GM21367 (cell line): ENCODE data around the gene EFCAB9.

Experiments used
- ATAC-seq: cut with Tn5 transposase; IDR thresholded peaks from one replicate; pipeline ENCODE4 v1.9.1; 2021; ENCODE audit not compliant: unreplicated experiment

Gene EFCAB9

DNA sequence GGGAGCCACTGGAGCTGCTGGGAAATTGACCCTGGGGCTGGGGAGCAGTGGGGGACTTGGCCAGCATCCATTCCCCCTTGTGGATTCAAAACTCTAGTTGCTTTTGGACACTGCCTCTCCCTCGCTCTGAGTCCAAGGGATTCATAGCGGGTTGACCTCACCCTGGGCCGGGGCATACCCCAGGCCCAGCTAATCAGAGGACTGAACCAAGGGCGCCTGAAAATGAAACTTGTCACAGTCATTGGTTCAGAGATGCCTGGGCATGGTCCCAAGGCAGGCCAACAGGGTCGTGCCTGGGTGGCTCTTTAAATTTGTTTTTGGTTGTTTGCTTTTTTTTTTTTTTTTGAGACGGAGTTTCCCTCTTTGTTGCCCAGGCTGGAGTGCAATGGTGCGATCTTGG lies 28.5 kb upstream of the EFCAB9 start:
- no peak for ATAC-seq

- no peak for ATAC-seq
These were observed 27.7 kb upstream of the EFCAB9 start for GRCh38 chr5:172166030-172166826.

- no peak for ATAC-seq
These were observed 26.1 kb upstream of the EFCAB9 start for GRCh38 chr5:172167895-172168294.

- ATAC-seq = no peak
These were observed 25.7 kb upstream of the EFCAB9 start for GRCh38 chr5:172168311-172168710.

DNA sequence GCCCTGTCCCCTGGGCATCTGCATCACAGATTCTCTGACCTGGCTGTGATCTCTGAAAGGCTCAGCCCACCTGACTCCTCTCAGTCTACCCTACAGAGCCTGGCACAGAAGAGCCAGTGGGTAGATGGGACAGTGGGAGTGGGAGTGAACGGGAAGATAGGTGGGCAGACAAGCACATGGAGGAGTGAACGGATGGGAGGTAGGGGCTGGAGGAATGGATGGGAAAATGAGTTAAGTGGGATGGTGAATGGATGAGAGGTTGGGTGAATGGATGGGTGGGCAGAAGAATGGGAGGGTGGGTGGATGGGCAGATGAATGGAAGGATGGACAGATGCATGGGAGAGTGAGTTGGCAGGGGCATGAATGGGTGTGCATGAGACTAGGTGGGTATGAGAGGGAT lies 24.8 kb upstream of the EFCAB9 start:
- no peak for ATAC-seq

- no peak for ATAC-seq
These were observed 23.7 kb upstream of the EFCAB9 start for GRCh38 chr5:172170251-172170701.

GRCh38 chr5:172171118-172171517 lies 22.9 kb upstream of the EFCAB9 start:
- no peak for ATAC-seq

GRCh38 chr5:172172912-172173563 lies 20.9 kb upstream of the EFCAB9 start:
- no peak for ATAC-seq

- ATAC-seq = no peak
These were observed 20.3 kb upstream of the EFCAB9 start for GRCh38 chr5:172173564-172174153.

- ATAC-seq = peak; percentile 41
These were observed 18.7 kb upstream of the EFCAB9 start for GRCh38 chr5:172175263-172175719.

- ATAC-seq = no peak
These were observed 16.8 kb upstream of the EFCAB9 start for GRCh38 chr5:172177176-172177575.

DNA sequence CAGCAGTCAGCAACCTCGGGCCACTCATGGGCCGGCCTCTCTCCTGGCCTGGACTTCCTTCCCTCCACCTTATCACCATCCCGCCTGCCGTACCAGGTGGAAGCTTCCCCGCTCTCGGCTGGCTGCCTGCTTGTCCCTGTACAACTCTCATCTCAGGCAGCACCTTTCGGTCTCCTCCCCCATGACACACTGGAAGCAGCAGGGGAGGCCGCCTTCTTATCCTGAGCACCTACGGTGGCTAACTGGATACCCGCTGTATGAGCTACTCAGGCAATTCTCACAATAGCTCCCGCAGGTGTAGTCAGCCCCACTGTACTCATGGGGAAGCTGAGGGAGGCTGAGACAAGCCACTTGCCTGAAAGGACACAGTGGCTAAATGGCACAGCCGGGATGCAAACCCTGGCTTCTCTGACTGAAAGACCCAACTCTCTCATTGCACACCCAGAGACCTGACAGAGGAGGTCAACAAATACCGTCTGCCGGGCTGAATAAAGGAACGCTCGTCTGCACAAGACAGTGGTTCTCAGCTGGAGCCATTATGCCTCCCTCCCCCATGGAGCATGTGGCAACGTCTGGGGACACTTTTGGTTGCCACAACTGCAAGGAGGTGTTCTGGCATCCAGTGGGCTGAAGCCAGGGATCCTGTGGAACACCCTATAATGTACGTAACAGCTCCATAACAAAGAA lies 15.5 kb upstream of the EFCAB9 start:
- no peak for ATAC-seq

- no peak for ATAC-seq
These were observed 14.7 kb upstream of the EFCAB9 start for GRCh38 chr5:172178991-172179989.

GRCh38 chr5:172180936-172181335 lies 13.0 kb upstream of the EFCAB9 start:
- no peak for ATAC-seq

DNA sequence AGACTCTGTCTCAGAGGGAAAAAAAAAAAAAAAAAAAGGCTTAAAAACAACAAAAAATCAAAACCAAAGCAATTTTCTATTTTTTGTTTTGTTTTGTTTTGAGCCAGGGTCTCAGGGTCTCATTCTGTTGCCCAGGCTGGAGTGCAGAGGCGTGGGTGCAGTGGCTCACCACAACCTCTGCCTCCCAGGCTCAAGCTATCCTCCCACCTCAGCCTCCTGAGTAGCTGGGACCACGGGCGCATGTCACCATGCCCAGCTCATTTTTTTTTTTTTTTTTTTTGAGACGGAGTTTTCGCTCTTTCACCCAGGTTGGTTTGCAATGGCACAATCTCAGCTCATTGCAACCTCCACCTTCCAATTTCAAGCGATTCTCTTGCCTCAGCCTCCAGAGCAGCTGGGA lies 11.7 kb upstream of the EFCAB9 start:
- no peak for ATAC-seq

DNA sequence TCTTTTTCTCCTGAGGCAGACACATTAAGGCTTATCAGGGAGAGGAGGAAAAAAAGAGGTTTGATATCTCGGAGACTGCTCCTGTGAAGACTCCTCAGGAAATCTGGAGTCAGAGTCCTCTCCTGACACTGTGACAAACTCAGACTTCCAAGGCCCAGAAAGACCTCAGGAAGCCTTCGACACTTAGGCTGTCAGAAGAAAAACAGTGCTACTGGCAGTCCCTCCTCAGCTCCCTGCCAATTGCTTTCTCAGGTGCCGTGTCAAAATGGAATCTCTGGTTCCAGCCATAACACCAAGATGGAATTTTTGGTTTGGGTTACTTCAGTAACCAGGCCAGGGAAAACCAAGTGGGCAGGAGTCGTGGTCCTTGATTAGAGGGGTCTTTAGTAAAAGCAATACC lies 10.1 kb upstream of the EFCAB9 start:
- ATAC-seq = no peak

GRCh38 chr5:172185096-172185461 lies 8.9 kb upstream of the EFCAB9 start:
- no peak for ATAC-seq

- ATAC-seq = no peak
These were observed 7.8 kb upstream of the EFCAB9 start for GRCh38 chr5:172186114-172186695.

GRCh38 chr5:172187118-172188032 lies 6.6 kb upstream of the EFCAB9 start:
- ATAC-seq = peak; percentile 20
